Measurements from ENCODE around the gene DGKE. TPM values are rescaled to one million over a fixed set of nuclear protein-coding genes. Genes with fewer than 3 reads are reported as not detected.

Gene DGKE
- total RNA-seq, 1 experiment from 2014 or later, result 19.1 TPM

- in situ Hi-C loops (cut with HindIII; ENCODE audit: low pct_unique_long_range_greater_than_20kb, low sequenced_read_pairs), result no loop called here
- intact Hi-C loops (cut with micrococcal nuclease; ENCODE audit: unreplicated experiment), result no loop called here
- ATAC-seq (no peak), DNase-seq (ENCODE audit: low read depth, low spot score) (no peak)
- no peaks in the 10 kb centered on the region for H3K36me3 ChIP-seq (ENCODE audit: control insufficient read depth, insufficient read depth, low read length)
- H3K9me3 ChIP-seq (ENCODE audit: control insufficient read depth, insufficient read depth, low read depth, low read length), result no peaks in the 10 kb centered on the region
- H3K27ac ChIP-seq (ENCODE audit: low read length), result no peak overlapping the region
- H3K27me3 ChIP-seq (ENCODE audit: control insufficient read depth, insufficient read depth, low read length), result no peaks in the 10 kb centered on the region
- no peak overlapping the region for H3K4me3 ChIP-seq (ENCODE audit: low read depth in 2 of 2, low read length in 2 of 2)
- 0 out of 2 replicates have a peak, but pooled peaks cover 3% of the 10 kb centered on the region for H3K4me1 ChIP-seq (ENCODE audit: control insufficient read depth, insufficient read depth, low read length)
- ChIA-PET CTCF (interaction anchor here (0.6 to 1.1 kb wide), 2 partner anchors 70 to 230 kb away, joined by 3 read pairs; no protein-coding TSS in a partner anchor), POLR2A (interaction anchor here (0.5 kb wide), 1 partner anchor 238 kb away, joined by 3 read pairs; no protein-coding TSS in a partner anchor)
- TF ChIP-seq CTCF (IDR thresholded peaks at IDR 0.05) (no peak), SIN3A (IDR thresholded peaks at IDR 0.05; ENCODE audit: borderline replicate concordance, insufficient read depth, low read depth, low read length) (no peak), POLR2AphosphoS5 (IDR thresholded peaks at IDR 0.05; ENCODE audit: low read depth, low read length) (no peak), TCF7L2 (IDR thresholded peaks at IDR 0.05; ENCODE audit: low read depth, low read length) (no peak), REST (IDR thresholded peaks at IDR 0.05; ENCODE audit: insufficient read depth in 1 of 2, low read depth in 2 of 2, low read length in 1 of 2) (no peak)
- no TSS peak for BruUV-seq (replicated peaks)
Observed at GRCh38 chr17:56821847-56822534, 12.0 kb upstream of the DGKE start.

- ChIA-PET POLR2A (no interaction called here), CTCF (no interaction called here)
- Histone ChIP-seq H3K36me3 (ENCODE audit: control insufficient read depth, insufficient read depth, low read length) (no peaks in the 10 kb centered on the region), H3K9me3 (ENCODE audit: control insufficient read depth, insufficient read depth, low read depth, low read length) (no peaks in the 10 kb centered on the region), H3K4me3 (ENCODE audit: low read depth in 2 of 2, low read length in 2 of 2) (no peak overlapping the region), H3K27ac (ENCODE audit: low read length) (no peak overlapping the region), H3K27me3 (ENCODE audit: control insufficient read depth, insufficient read depth, low read length) (no peaks in the 10 kb centered on the region), H3K4me1 (ENCODE audit: control insufficient read depth, insufficient read depth, low read length) (0 out of 2 replicates have a peak, but pooled peaks cover 3% of the 10 kb centered on the region)
- in situ Hi-C loops (cut with HindIII; ENCODE audit: low pct_unique_long_range_greater_than_20kb, low sequenced_read_pairs) (no loop called here), intact Hi-C loops (cut with micrococcal nuclease; ENCODE audit: unreplicated experiment) (no loop called here)
- ATAC-seq (no peak), DNase-seq (ENCODE audit: low read depth, low spot score) (no peak)
- TF ChIP-seq CTCF (IDR thresholded peaks at IDR 0.05) (no peak), TCF7L2 (IDR thresholded peaks at IDR 0.05; ENCODE audit: low read depth, low read length) (no peak), SIN3A (IDR thresholded peaks at IDR 0.05; ENCODE audit: borderline replicate concordance, insufficient read depth, low read depth, low read length) (no peak), POLR2AphosphoS5 (IDR thresholded peaks at IDR 0.05; ENCODE audit: low read depth, low read length) (no peak), REST (IDR thresholded peaks at IDR 0.05; ENCODE audit: insufficient read depth in 1 of 2, low read depth in 2 of 2, low read length in 1 of 2) (no peak)
- no TSS peak for BruUV-seq (replicated peaks)
Observed at GRCh38 chr17:56822725-56823124, 11.2 kb upstream of the DGKE start.
